Testis (tissue), 3 donors: ENCODE results near the gene CENPP. TPM values are rescaled to one million over a fixed set of nuclear protein-coding genes. Genes with fewer than 3 reads are reported as not detected.

Experiments used
- DNase-seq: peaks from one replicate; pipeline ENCODE4 v3.0.0-alpha.2; 2019
- H3K27ac ChIP-seq, 2 donors: fragments of 200-600 bp; sonication (generic); one replicate each; pipeline ENCODE4 v1.5.1; 2019
- H3K27me3 ChIP-seq: fragments of 200-600 bp; sonication (generic); one replicate; pipeline ENCODE4 v1.5.1; 2019
- H3K36me3 ChIP-seq: fragments of 200-600 bp; sonication (generic); one replicate; pipeline ENCODE4 v1.5.1; 2017; ENCODE audit warnings: low read depth; ENCODE audit errors: missing control alignments
- H3K4me1 ChIP-seq: fragments of 200-600 bp; sonication (generic); one replicate; pipeline ENCODE4 v1.5.1; 2019
- H3K4me3 ChIP-seq, 2 donors: fragments of 200-600 bp; sonication (generic); one replicate each; pipeline ENCODE4 v1.5.1; 2017 to 2019
- H3K9me3 ChIP-seq: fragments of 200-600 bp; sonication (generic); one replicate; pipeline ENCODE4 v1.5.1; 2017
- POLR2A ChIP-seq: fragments of 450-650 bp; IDR thresholded peaks from one replicate; pipeline ENCODE4 v1.6.1; 2017; ENCODE audit warnings: antibody characterized with exemption, mild to moderate bottlenecking, moderate library complexity
- WGBS, 2 donors: methylation state at CpG; one replicate each; pipeline ENCODE4 v1.1.5; 2018; 5-methylcytosine and 5-hydroxymethylcytosine counted together
- intact Hi-C: fragments of 100-400 bp; cut with DNase I; formaldehyde crosslinking; loops from one replicate; pipeline ENCODE4 v1.15.1; 2023; ENCODE audit warnings: low total_unique reads
- polyA plus RNA-seq: library from polyadenylated mRNA; stranded (reverse); fragments of 350-450 nt; fragmentation: Illumina TruSeq; extraction: RNeasy Lipid Tissue Mini Kit (QIAGEN cat#74804); gene quantifications from one replicate; pipeline ENCODE4 v1.2.3, GENCODE V29; 2014; ENCODE audit warnings: low read depth, low replicate concordance; ENCODE audit not compliant: insufficient read depth
- total RNA-seq, 2 donors: library from RNA; depleted of rRNA; stranded (reverse); fragments of >200 nt; gene quantifications; one replicate each; pipeline ENCODE4 v1.2.3, GENCODE V29; 2016
- TF ChIP-seq, protein P1 (sequence below), 3 experiments: fragments of 450-650 bp in 2 of 3; fragments of 200-600 bp in 1 of 3; sonication (generic) in 1 of 3; IDR thresholded peaks; one replicate each; pipeline ENCODE4 v1.5.1; 2016 to 2019; ENCODE audit warnings: antibody characterized with exemption in 3 of 3, mild to moderate bottlenecking in 2 of 3, moderate library complexity in 1 of 3

The CENPP gene
- total and polyA plus RNA-seq, 3 donors from 2014 or later: 8.1 to 12.1 (median 9.6) TPM

DNA sequence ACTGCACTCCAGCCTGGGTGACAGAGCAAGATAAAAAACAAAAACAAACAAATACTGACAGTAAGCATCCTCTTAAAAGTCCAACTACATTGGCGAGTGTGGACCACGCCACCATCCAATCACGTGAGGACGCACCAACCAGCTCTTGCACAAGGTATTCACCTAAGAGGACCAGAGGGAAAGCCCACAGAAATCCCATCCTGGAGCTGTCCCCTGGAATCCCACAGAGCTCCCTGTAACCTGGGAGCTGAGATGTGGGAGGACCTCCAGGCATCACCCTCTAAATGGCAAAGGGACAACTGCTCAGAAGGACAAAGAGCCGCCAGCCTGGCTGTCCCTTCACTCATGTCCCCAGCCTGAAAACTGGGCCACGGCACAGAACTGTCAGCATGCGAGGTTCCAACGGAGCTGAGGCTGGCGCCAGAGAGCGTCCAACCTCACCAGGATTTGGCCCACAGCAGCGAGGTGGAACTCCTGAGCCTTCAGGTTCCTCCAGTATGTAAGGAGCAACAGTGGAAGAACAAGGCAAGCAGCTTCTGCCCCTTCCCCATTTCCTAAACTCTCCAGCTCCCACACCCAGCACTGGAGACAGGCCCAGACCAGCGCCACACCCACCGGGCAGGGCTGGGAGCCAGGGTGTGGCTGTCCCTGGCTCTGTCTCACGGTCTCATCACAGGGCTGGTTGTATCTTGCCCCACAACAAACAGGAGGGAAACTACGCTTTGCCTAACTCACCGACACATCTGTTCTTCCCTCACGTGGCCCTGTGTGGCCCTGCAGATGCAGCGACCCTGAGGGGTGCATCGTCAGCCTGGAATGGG is 328.9 kb downstream of the CENPP start:
- intact Hi-C loops: no loop called here
- no peak for DNase-seq
- peaks cover 21% of the 10 kb centered on the region for H3K4me1 ChIP-seq
- no peaks in the 10 kb centered on the region for H3K27me3 ChIP-seq
- H3K9me3 ChIP-seq: no peaks in the 10 kb centered on the region
- H3K36me3 ChIP-seq: no peaks in the 10 kb centered on the region
- no peak overlapping the region for H3K27ac ChIP-seq
- H3K4me3 ChIP-seq: no peak overlapping the region
- WGBS, 2 donors: 95 to 97% methylated on average over 16 to 19 of the region's 19 CpGs
- TF ChIP-seq POLR2A: no peak
- TF ChIP-seq, protein P1, sequence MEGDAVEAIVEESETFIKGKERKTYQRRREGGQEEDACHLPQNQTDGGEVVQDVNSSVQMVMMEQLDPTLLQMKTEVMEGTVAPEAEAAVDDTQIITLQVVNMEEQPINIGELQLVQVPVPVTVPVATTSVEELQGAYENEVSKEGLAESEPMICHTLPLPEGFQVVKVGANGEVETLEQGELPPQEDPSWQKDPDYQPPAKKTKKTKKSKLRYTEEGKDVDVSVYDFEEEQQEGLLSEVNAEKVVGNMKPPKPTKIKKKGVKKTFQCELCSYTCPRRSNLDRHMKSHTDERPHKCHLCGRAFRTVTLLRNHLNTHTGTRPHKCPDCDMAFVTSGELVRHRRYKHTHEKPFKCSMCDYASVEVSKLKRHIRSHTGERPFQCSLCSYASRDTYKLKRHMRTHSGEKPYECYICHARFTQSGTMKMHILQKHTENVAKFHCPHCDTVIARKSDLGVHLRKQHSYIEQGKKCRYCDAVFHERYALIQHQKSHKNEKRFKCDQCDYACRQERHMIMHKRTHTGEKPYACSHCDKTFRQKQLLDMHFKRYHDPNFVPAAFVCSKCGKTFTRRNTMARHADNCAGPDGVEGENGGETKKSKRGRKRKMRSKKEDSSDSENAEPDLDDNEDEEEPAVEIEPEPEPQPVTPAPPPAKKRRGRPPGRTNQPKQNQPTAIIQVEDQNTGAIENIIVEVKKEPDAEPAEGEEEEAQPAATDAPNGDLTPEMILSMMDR (IDR thresholded peaks at IDR 0.05): no peak

DNA sequence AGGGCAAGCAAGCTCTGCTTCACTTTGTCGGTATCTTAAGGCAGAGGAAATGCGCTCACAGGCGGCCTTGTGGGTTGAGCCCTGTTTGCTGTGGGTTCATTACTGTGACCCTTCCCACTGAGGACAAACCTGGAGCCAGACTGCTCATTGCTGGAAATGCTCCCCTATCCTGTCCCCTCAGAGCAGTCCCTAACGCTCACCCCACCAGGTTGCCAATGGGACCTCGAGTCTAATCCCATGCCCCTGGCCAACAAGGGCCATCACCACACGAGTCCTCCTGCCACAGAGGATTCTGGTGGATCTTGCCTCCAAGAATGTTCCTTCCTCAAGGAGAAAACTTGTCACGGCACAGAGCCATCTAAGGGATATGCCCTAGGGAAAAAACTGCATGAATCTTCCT is 329.6 kb downstream of the CENPP start:
- H3K4me1 ChIP-seq: peaks cover 20% of the 10 kb centered on the region
- H3K36me3 ChIP-seq: no peaks in the 10 kb centered on the region
- no peak overlapping the region for H3K27ac ChIP-seq
- DNase-seq: no peak
- H3K27me3 ChIP-seq: no peaks in the 10 kb centered on the region
- no peak overlapping the region for H3K4me3 ChIP-seq
- TF ChIP-seq, protein P1 (IDR thresholded peaks at IDR 0.05): no peak
- TF ChIP-seq POLR2A: no peak
- intact Hi-C loops: no loop called here
- no peaks in the 10 kb centered on the region for H3K9me3 ChIP-seq
- WGBS, 2 donors: 91 to 92% methylated on average over 5 to 7 of the region's 7 CpGs

DNA sequence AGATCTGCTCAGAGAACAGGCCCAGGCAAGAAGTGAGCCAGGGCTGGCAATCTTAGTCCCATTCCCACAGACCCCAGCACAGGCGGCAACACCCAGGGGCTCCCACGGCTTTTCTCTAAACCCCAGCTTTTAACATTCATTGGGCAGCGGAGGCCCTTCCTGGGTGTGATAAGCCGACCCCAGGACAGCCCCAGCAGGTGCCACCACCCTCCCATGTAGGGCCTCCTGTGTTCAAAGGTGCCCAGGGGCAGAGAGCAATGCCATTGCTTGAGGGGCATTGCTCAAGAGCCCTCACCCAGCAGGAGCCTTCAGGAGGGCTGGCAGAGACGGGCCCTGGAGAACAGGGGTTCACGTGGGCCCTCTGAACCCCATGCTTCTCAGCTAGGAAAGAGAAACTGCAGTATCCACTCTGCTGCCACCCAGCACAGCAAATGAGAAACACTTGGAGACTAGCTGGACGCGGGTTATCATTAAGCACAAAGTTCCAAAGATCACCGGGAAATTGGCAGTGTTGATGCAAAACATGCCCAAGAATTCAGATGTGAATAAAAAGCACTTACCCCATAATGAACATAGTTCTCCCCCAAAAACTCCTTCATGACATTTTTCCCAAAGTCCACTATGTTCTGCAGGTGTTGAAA is 330.3 kb downstream of the CENPP start:
- Histone ChIP-seq H3K4me3 (no peak overlapping the region), H3K27me3 (no peaks in the 10 kb centered on the region), H3K4me1 (peaks cover 13% of the 10 kb centered on the region), H3K9me3 (no peaks in the 10 kb centered on the region), H3K36me3 (no peaks in the 10 kb centered on the region), H3K27ac (no peak overlapping the region)
- intact Hi-C loops: no loop called here
- TF ChIP-seq, protein P1 (IDR thresholded peaks at IDR 0.05): no peak
- TF ChIP-seq POLR2A: no peak
- WGBS, 2 donors: 81 to 83% methylated on average over 6 to 9 of the region's 9 CpGs
- no peak for DNase-seq

DNA sequence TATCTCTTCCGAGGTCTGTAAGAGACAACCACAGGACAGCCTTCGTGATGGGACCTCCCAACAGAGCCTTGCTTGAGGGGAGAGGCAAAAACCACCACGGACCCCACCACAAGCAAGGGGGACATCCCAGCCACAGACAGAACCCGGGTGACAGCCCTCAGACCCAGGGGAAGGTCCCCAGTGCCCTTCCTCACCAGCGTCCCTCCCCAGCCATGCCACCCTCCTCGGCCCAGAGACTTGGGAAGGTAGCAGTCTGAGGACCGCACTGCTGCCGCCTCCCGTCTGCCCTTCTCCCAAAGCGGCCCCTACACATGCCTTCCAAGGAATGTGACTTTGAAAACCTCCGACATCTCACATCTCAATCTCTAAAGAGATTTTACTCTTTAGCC is 330.8 kb downstream of the CENPP start:
- Histone ChIP-seq H3K36me3 (no peaks in the 10 kb centered on the region), H3K27me3 (no peaks in the 10 kb centered on the region), H3K4me1 (peaks cover 10% of the 10 kb centered on the region), H3K4me3 (no peak overlapping the region), H3K9me3 (no peaks in the 10 kb centered on the region), H3K27ac (no peak overlapping the region)
- TF ChIP-seq, protein P1 (IDR thresholded peaks at IDR 0.05): no peak
- TF ChIP-seq POLR2A: no peak
- 88 to 90% methylated on average over 11 of the region's 11 CpGs for WGBS, 2 donors
- intact Hi-C loops: no loop called here
- DNase-seq: no peak
